HEK293T (cell line): ENCODE measurements around the gene ABHD17A.

Experiments used
- ARNT ChIP-seq: fragments of 450-650 bp; IDR thresholded peaks from 2 replicates; pipeline ENCODE4 v1.6.1; 2017; ENCODE audit warnings: mild to moderate bottlenecking
- BHLHE40 ChIP-seq: fragments of 450-650 bp; IDR thresholded peaks from 2 replicates; pipeline ENCODE4 v1.6.1; 2016; ENCODE audit warnings: mild to moderate bottlenecking, moderate library complexity, borderline replicate concordance
- ELF4 ChIP-seq: fragments of 450-650 bp; IDR thresholded peaks from 2 replicates; pipeline ENCODE4 v1.6.1; 2017; ENCODE audit warnings: antibody characterized with exemption
- FOXA1 ChIP-seq: fragments of 450-650 bp; IDR thresholded peaks from 2 replicates; pipeline ENCODE4 v1.6.1; 2016; ENCODE audit warnings: mild to moderate bottlenecking
- FOXK2 ChIP-seq: fragments of 450-650 bp; IDR thresholded peaks from 2 replicates; pipeline ENCODE4 v1.6.1; 2016; ENCODE audit warnings: mild to moderate bottlenecking
- FOXM1 ChIP-seq: fragments of 450-650 bp; IDR thresholded peaks from 2 replicates; pipeline ENCODE4 v1.6.1; 2017; ENCODE audit warnings: mild to moderate bottlenecking, borderline replicate concordance
- HDGF ChIP-seq: fragments of 450-650 bp; IDR thresholded peaks from 2 replicates; pipeline ENCODE4 v1.6.1; 2017; ENCODE audit warnings: antibody characterized with exemption, borderline replicate concordance
- L3MBTL2 ChIP-seq: fragments of 450-650 bp; conservative IDR thresholded peaks from 2 replicates; pipeline ENCODE4 v1.6.1; 2016; ENCODE audit warnings: mild to moderate bottlenecking
- SP1 ChIP-seq: fragments of 450-650 bp; IDR thresholded peaks from 2 replicates; pipeline ENCODE4 v1.6.1; 2017
- SUZ12 ChIP-seq: fragments of 450-650 bp; IDR thresholded peaks from 2 replicates; pipeline ENCODE4 v1.6.1; 2016; ENCODE audit warnings: mild to moderate bottlenecking
- TARDBP ChIP-seq: fragments of 450-650 bp; IDR thresholded peaks from 2 replicates; pipeline ENCODE4 v1.6.1; 2016
- ZNF384 ChIP-seq: fragments of 450-650 bp; IDR thresholded peaks from 2 replicates; pipeline ENCODE4 v1.6.1; 2016
- TF ChIP-seq, protein P1 (sequence below): fragments of 450-650 bp; IDR thresholded peaks from 2 replicates; pipeline ENCODE4 v1.6.1; 2016

DNA sequence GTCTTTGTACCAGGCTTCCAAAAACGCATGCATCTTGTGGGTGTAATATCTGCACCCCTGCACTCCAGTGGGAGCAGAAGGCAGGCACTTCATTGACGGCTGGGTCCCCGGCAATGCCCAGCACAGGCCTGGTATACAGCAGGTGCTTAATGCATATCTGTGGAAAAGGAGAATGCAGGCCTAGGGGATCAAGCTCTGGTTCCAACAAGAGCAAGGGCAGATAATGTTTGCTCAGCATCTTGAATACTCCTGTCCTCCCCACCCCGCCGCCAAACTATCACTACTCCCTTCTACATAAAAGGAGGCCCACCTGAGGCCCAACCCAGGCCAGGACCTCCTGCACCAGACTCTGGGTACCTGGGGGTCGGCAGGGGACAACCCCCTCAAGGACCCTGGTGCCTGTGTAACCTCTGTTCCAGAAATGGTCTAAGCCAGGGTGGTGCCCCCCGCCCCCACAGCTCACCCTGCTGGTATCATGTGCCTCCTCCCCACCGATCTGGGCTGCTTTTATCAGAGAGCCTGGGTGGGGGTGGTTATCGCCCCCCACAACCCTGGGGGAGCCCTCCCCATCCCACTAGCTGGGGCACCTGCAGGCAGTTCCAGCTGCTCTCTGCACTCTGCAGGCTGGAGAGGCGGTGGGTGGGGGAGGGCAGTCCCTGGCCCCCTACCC is 26.7 kb downstream of the ABHD17A start:
- TF ChIP-seq HDGF (no peak), FOXK2 (no peak), SUZ12 (no peak), ARNT (no peak), FOXM1 (no peak), BHLHE40 (no peak), FOXA1 (no peak), SP1 (no peak), TARDBP (no peak), ZNF384 (no peak), L3MBTL2 (no peak), ELF4 (no peak)
- TF ChIP-seq, protein P1, sequence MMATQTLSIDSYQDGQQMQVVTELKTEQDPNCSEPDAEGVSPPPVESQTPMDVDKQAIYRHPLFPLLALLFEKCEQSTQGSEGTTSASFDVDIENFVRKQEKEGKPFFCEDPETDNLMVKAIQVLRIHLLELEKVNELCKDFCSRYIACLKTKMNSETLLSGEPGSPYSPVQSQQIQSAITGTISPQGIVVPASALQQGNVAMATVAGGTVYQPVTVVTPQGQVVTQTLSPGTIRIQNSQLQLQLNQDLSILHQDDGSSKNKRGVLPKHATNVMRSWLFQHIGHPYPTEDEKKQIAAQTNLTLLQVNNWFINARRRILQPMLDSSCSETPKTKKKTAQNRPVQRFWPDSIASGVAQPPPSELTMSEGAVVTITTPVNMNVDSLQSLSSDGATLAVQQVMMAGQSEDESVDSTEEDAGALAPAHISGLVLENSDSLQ, result no peak
